Cardiac atrium fibroblast (primary cell): Measurements from ENCODE around the gene TMED9. TPM values are rescaled to one million over a fixed set of nuclear protein-coding genes. Genes with fewer than 3 reads are reported as not detected.

Experiments used
- total RNA-seq: library from RNA; depleted of rRNA; stranded (reverse); fragments of >200 nt; gene quantifications from 2 replicates; pipeline ENCODE4 v1.2.3, GENCODE V29; 2015

TMED9 gene
- 178 and 244 TPM in 2 replicates for total RNA-seq

DNA sequence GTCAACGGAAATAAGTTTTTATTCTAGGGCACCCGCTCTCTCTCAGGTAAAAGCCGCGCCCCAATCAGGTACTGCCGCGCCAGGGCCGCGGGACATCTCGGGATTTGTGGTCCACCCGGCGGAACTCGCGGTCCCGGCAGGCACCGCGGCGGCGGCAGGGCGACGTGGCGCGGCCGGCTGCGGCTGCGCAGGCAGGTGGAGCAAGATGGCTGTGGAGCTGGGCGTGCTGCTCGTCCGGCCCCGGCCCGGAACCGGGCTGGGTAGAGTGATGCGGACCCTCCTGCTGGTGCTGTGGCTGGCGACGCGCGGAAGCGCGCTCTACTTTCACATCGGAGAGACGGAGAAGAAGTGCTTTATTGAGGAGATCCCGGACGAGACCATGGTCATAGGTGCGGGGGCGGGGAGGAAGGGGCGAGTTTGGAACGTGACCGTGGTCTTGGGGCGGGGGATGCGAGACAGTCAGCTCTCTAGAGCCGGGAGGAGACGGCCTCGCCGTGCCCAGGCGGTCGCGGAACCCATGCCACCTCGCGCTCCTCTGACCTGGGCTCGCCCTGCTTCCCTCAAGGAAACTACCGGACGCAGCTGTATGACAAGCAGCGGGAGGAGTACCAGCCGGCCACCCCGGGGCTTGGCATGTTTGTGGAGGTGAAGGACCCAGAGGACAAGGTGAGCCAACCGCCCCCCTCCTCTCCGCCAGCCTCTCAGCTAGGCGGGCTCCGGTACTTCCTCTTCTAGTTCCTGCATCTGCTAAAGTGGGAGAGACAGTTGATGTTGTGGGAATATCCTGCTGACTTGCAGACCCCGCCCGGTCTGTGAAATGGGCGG lies at the start of gene TMED9:
Gene TMED9 (plus strand): TSS at position 194 of the 825 bp plus-strand sequence. CDS start 12 bp downstream, at position 206.

DNA sequence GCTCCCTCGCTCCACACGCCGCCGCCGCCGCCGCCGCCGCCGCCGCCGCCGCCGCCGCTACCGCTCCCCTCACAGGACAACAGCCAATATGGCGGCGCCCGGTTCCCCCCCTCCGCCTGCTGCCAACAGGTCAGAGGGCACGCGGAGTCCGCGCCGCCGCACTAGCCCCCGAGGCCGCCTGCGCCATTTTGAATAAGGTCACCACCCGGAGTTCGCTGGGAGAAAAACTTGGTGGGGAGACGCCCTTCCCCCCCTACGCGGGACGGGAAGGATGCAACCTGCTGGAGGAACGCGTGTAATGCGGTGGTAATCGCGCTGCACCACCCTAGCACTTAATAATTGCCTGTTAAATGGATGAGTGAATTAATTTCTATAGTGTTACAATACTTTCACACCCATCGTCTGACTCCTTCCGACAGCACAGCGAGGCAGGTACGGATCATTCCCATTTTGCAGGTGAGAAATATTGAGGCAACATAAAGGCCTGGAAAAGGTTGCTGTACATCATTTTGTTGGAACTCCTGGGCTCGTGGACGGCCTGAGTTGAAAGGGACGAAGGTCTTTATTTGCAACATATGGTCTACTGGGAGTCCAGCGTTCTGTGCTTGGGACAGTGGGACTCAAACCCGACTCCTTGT lies 37.4 kb upstream of the TMED9 start, which contains the start of gene FAM193B:
Gene FAM193B (minus strand): TSS at position 90 of the 638 bp plus-strand sequence. CDS start 105 bp downstream, outside the sequence.

DNA sequence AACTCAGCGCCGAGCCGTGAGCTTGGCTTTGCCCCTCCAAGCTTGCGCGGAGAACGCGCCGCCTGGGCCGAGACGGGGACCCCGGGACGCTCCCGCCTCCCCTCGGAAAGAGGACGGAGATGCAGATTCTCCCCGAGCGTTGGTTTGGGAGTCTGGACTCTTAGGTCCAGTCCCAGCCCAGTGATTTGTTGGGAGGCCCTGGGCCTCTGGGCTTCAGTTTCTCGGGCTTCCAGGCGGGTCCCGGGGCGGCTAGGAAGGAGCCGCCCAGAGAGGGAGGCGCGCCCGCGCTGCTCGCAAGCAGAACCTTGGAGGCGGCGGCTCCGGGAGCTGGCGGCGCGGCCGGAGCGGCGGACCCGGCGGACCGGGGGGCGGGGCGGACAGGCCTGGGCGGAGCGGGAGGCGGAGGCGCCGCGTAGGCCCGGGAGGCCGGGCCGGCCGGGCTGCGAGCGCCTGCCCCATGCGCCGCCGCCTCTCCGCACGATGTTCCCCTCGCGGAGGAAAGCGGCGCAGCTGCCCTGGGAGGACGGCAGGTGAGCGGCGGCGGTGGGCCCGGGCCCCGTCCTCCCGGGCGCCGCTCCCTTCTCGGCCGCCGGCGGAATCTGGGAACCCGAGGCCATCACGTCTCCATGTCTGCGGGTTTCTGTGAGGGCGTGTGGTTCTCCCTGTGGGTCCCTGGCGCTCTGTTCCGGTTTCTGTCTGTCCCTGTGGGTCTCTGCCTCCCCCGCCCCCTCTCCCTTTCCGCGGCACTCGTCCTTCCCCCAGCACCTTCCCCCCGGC lies 7.9 kb downstream of the TMED9 start, which contains the start of gene B4GALT7:
Gene B4GALT7 (plus strand): TSS at position 402 of the 777 bp plus-strand sequence. CDS start 79 bp downstream, at position 481.

Other genes starting within 250 kb of the TMED9 start
- 328 and 333 TPM in 2 replicates for gene LMAN2, start 240.5 kb upstream of the TMED9 start, total RNA-seq
- 1.4 and 4.9 TPM in 2 replicates for gene RGS14, start 234.3 kb upstream of the TMED9 start, total RNA-seq
- gene SLC34A1, start 207.8 kb upstream of the TMED9 start, total RNA-seq = not detected in 2 replicates
- not detected in 2 replicates for gene PFN3, start 191.5 kb upstream of the TMED9 start, total RNA-seq
- gene F12, start 182.6 kb upstream of the TMED9 start, total RNA-seq = not detected in 2 replicates
- gene GRK6, start 165.5 kb upstream of the TMED9 start, total RNA-seq = 17.7 and 21.9 TPM in 2 replicates
- gene PRR7, start 145.4 kb upstream of the TMED9 start, total RNA-seq = 28.3 and 30.3 TPM in 2 replicates
- gene DBN1, start 118.6 kb upstream of the TMED9 start, total RNA-seq = 139 and 144 TPM in 2 replicates
- gene PDLIM7, start 94.6 kb upstream of the TMED9 start, total RNA-seq = 169 and 204 TPM in 2 replicates
- gene DOK3, start 82.4 kb upstream of the TMED9 start, total RNA-seq = under 0.01 and 2.3 TPM in 2 replicates
- 114 and 118 TPM in 2 replicates for gene DDX41, start 75.2 kb upstream of the TMED9 start, total RNA-seq
- gene FAM193B, start 37.6 kb upstream of the TMED9 start, total RNA-seq = 23.8 and 24.9 TPM in 2 replicates
- 40.1 and 44.9 TPM in 2 replicates for gene B4GALT7, start 7.9 kb downstream of the TMED9 start, total RNA-seq
- not detected in 2 replicates for gene FAM153A, start 190.7 kb downstream of the TMED9 start, total RNA-seq